PC-3 (cell line): Measurements from ENCODE around the gene E2F1.

ENCODE experiments used
- EZH2 ChIP-seq: fragments of 300-600 bp; sonication (generic); IDR thresholded peaks from one replicate; pipeline ENCODE4 v1.6.1; 2017; ENCODE audit warnings: antibody characterized with exemption, mild to moderate bottlenecking, low read length; ENCODE audit not compliant: unreplicated experiment
- TF ChIP-seq, protein P1 (sequence below): fragments of 300-600 bp; sonication (generic); conservative IDR thresholded peaks from 2 replicates; pipeline ENCODE4 v1.5.1; 2017; ENCODE audit warnings: antibody characterized with exemption, low read depth, mild to moderate bottlenecking, low read length

DNA sequence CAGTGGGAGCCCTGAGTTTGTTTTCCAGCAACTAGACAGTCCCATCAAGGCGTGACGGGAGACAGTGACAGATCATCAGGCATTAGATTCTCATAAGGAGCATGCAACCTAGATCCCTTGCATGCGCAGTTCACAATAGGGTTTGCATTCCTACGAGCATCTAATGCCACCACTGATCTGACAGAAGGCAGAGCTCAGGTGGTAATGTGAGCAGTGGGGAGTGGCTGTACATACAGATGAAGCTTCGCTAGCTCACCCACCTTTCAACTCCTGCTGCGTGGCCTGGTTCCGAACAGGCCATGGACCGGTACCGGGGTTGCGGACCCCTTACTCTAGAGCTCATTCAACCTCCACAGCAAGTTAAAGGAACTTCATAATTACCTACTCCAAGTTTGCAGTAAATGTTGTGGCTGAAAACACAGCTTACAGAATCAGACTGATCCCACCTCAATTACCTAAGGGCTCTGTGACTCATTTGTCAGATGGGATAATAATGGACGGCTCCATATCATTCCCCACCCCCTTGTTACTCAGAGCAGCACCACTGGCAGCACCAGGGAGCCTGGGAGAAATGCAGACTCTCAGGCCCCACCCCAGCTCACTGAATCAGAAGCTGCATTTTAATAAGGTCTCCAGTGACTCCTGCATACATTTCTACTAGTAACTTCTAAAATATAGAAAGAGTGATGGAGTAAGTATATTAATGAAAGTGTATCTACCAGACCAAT, 18.2 kb upstream of the E2F1 start:
- TF ChIP-seq, protein P1, sequence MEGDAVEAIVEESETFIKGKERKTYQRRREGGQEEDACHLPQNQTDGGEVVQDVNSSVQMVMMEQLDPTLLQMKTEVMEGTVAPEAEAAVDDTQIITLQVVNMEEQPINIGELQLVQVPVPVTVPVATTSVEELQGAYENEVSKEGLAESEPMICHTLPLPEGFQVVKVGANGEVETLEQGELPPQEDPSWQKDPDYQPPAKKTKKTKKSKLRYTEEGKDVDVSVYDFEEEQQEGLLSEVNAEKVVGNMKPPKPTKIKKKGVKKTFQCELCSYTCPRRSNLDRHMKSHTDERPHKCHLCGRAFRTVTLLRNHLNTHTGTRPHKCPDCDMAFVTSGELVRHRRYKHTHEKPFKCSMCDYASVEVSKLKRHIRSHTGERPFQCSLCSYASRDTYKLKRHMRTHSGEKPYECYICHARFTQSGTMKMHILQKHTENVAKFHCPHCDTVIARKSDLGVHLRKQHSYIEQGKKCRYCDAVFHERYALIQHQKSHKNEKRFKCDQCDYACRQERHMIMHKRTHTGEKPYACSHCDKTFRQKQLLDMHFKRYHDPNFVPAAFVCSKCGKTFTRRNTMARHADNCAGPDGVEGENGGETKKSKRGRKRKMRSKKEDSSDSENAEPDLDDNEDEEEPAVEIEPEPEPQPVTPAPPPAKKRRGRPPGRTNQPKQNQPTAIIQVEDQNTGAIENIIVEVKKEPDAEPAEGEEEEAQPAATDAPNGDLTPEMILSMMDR, result no peak
- no peak for TF ChIP-seq EZH2
